Ovary (tissue), 3 donors: ENCODE measurements around the gene TEX12.

Source experiments
- CTCF ChIP-seq, 3 donors: fragments of 450-650 bp in 2 of 3; fragments of 200-600 bp in 1 of 3; IDR thresholded peaks; one replicate each; pipeline versions ENCODE4 v1.5.1 to v1.8.0; 2016 to 2022; ENCODE audit warnings: antibody characterized with exemption in 3 of 3, mild to moderate bottlenecking in 1 of 3
- EP300 ChIP-seq: sonication (generic); formaldehyde crosslinking; IDR thresholded peaks from one replicate; pipeline ENCODE4 v1.6.1; 2017; ENCODE audit warnings: antibody characterized with exemption
- POLR2A ChIP-seq: fragments of 450-650 bp; IDR thresholded peaks from one replicate; pipeline ENCODE4 v1.6.1; 2017; ENCODE audit warnings: antibody characterized with exemption, mild to moderate bottlenecking, moderate library complexity
- donor health status: DM: no; HTN: no; CAD: no.

- TF ChIP-seq POLR2A, result no peak
- no peak for TF ChIP-seq EP300
- TF ChIP-seq CTCF (IDR thresholded peaks at IDR 0.05), result no peak
Measured at GRCh38 chr11:112178428-112178827, 11.3 kb downstream of the TEX12 start.
